DMS153 (cell line): Measurements from ENCODE around the gene HS6ST3.
"Not testable (repeated sequence)": the region's sequence is repeated elsewhere in the genome, so short reads cannot be mapped to it uniquely, and the experiment has no call there.

Experiments used
- DNase-seq: peaks from one replicate; lab custom pipeline; 2025; lab: John Stamatoyannopoulos, UW

Gene HS6ST3

DNA sequence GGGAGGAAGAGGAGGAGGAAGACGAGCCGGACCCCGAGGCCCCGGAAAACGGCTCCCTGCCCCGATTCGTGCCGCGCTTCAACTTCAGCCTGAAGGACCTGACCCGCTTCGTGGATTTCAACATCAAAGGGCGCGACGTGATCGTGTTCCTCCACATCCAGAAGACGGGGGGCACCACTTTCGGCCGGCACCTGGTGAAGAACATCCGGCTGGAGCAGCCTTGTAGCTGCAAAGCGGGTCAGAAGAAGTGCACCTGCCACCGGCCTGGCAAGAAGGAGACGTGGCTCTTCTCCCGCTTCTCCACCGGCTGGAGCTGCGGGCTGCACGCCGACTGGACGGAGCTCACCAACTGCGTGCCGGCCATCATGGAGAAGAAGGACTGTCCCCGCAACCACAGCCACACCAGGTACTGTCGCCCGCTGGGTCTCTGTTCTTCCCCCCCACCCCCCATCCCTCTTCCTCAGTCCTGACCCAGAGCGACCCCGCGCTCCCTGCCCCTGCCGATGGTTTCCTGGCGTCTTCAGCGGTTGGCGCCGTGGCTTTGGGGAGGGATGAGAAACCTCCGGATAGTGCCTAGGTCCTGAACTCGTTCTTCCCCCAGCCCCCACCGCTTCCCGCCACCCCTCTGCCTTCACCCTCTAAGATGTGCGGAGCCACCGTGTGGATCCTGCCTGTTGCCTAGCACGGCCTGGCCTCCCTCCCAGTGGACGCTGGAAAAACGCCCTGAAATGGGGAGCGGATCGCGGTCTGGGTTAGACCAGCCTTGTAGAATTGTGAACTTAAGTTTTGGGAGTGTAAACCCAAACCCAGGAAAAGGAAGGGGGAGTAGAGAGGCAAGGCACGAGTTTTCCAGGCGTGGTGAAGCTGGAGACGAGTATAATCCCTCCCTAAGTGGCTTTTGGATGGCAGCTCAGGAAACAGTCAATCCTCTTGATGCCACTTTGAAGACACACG lies 1.5 kb downstream of the HS6ST3 start:
- peak; percentile 28 for DNase-seq

DNA sequence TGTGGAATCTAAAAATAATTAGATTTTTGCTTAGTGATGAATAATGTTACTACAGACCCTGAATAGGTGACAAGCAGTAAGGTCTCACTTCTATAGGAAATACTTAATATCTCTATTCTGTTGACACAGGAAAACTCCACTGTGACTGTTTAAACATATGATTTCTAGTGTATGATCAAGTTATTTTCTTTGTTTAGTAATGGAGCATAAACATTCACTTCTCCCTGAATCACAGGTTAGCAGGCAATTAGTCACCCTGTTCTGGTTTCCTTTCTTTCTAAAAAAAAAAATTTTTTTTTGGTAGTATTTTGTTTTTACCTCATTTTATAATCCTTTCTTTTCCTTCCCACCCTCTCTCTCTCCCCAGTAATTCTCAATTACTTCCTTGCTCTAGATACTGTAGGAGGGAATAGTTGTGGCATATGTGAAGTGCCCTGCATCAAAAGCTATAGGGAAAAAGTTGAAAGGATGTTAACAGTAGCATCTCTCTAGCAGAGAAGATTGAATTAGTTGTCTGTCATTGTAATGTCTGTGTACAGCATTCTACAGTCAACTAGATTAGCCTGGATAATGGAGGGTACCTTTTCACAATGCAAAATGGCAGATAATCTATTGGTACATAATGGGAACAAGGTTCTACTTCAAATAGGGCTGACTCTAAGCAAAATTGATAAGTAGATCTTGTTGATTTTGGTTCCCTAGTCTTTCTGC lies 3.5 kb downstream of the HS6ST3 start:
- no peak for DNase-seq

DNA sequence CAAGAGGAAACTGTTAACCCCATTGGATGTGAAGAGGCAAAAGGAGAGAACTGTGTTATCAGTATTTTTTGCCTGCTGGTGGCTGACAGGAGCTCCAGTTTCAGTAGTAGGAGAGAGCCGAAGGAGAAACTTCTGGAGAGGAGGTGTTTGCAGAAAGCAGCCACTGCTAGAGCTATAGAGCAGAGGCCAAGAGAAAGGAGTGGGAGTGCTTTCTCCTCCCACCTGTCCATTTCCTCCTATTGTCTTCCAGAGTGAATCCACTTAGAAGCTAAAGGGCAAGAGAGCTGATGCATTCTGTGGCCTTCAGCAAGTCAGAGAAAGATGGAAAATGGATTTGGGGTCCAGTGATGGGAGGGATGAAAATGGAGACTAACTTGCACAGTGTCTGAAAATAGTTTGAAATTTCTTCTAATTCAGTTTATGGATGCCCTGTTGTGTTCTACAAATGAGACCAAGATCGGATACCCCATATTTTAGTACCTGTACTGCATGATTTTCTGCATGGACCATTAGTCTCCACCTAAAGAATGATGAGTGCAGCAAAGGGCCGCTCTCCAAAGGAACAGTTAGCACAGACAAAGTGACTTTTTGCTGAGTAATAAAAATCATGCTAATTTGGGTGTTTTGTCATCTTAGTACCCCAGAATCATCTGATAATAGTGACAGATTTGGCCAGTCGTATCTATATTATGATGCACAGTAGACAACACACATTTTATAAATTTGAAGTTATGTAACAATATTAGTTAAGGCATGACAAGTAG lies 10.7 kb downstream of the HS6ST3 start:
- DNase-seq: no peak

DNA sequence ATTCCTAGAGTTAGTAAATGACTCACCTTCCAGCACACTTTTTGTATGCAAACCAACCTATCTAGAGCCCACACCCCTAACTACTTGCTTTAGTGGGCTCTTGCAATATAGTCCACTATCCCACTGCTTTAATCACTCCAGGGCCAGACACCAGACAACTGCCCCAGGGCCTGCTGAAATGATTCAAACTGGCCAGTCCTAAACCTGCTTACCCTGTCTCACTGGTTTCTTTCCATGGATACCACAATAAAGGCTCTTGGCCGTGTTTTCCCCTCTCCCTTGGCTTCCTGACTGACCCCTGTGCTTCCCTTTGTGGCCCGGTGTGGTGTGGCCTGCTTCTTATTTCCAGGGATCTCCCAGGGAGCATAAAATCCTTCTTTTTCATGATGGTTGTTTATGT lies 14.6 kb downstream of the HS6ST3 start:
- no peak for DNase-seq

DNA sequence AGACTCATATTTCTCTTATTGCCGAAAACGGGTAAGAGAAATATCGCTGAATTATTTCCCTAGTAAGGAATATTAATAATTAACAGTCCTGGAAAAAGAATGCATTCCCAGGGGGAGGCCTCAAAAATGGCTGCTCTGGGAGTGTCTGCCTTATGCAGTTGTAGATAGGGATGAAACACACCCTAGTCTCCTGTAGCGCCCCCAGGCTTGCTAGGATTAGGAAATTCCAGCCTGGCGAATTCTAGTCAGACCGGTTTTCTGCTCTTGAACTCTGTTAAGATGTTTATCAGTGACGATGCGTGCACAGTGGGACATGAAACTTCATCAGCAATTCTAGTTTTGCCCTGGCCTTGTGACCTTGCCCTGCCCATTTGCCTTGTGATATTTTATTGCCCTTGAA lies 18.2 kb downstream of the HS6ST3 start:
- not testable (repeated sequence) for DNase-seq

DNA sequence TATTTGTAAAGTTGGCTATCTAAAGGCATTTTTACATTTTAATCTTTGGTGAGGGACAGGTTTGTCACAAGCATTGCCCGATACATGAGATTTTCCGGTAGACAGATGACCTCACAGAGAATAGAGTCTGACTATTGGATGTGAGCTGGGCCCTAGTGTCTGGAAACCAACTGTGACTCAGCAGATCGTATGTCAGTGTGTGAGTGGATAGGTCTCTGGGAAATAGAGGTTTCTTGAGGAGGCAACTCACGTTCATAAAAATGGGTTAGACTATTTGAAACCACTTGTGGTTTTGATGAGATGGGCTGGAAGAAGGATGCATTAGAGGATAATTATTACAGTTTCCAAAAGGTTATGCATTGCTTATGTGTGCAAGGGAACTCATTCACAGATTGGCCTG lies 19.2 kb downstream of the HS6ST3 start:
- no peak for DNase-seq

DNA sequence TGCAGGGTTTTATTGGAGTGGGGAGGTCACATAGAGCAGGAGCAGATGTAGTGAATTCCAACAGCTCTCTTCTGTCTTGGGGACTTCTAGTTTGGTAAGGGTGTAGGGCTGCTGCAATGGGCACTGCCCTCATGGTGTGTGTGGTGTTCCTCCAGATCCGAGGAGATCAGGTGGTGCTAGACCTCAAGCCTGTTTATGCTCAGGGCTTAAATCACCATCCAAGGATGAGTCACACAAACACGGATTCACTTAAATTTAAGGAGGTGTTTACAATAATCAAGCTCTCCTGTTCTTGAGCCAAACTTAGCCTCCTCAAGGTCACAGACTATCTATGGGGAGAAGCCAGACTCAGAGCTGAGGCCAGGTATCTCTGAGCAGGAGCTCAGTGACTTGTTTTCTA lies 23.0 kb downstream of the HS6ST3 start:
- DNase-seq: no peak

DNA sequence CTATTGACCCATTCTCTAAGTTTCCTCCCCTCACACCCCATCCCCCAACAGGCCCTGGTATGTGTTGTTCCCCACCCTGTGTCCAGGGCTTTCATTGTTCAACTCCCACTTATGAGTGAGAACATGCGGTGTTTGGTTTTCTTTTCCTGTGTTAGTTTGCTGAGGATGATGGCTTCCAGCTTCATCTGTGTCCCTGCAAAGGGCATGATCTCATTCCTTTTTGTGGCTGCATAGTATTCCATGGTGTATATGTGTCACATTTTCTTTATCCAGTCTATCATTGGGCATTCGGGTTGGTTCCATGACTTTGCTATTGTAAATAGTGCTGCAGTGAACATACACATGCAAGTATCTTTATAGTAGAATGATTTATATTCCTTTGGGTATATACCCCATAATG lies 25.5 kb downstream of the HS6ST3 start:
- not testable (repeated sequence) for DNase-seq

DNA sequence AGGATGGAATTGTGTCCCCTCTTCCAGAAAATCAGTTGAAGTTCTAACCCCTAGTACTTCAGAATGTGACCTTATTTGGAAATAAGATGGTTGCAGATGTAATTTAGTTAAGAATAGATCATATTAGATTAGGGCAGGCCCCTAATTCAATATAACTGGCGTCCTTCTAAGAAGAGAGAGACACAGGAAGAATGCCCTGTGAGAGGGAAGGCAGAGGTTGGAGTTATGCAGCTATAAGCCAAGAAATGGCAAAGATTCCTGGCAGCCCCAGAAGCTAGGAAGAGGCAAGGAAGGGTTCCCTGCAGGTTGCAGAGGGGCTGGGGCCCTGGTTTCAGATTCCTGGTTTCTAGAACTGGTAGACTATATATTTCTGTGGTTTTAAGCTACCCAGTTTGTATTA lies 30.0 kb downstream of the HS6ST3 start:
- no peak for DNase-seq

DNA sequence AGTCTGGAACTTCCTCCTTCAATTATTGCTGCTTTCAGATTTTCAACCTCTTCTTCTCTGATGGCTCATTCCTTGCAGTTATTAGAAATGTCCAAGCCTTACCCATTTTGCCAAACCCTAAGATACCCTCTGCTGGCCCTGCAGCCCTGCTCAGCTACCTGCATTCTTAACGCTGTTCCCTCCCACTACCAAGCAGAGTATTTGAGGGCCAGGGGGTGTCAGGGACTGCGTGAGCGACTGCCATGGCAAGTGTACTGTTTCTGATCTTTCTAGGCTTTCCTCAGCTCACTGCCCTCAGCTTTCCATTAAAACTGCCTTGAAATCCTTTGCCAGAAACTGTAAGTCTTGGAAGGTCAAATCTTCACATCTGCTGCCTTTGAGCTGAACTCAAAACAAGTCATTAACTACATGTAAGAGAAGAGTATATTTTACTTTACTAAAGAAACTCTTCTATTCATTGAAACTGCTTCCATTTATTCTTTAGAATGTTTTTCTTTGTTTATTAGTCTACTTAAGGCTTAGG lies 41.0 kb downstream of the HS6ST3 start:
- DNase-seq: no peak

DNA sequence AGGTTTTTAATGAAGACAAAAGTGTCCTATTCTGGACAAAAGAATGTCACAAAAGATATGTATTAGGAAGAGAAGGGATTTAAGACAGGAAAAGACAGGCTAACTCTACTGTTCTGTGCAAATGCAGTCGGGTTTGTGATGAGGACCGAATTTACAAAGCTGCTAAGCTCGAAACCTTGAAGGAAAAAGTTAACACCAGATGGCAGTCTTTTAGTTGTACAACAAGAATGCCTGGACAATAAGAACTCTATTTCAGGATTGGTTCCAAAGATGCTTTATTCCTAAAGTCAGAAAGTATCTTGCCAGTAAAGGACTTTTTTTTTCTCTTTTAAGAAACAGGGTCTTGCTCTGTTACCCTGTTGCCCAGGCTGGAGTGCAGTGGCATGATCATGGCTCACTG lies 51.1 kb downstream of the HS6ST3 start:
- peak; percentile 0 for DNase-seq

DNA sequence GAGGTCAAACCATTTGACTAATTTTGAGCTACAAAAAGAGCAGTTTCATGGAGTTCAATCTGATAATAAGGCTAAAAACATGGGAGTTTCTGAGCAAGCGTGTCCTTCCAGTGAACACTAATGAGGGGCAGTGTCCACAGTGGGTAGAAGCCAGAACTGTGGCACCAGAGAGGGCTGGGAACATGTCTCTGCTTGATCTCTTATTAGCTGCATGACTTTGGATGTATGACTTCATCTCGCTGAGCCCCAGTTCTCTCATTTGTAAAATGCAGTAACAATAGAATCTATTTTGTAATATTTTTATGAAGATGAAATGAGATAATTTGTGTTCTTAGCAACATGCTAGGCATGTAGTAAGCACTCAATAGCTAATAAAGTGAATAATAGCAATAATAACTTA lies 69.8 kb downstream of the HS6ST3 start:
- DNase-seq: no peak

DNA sequence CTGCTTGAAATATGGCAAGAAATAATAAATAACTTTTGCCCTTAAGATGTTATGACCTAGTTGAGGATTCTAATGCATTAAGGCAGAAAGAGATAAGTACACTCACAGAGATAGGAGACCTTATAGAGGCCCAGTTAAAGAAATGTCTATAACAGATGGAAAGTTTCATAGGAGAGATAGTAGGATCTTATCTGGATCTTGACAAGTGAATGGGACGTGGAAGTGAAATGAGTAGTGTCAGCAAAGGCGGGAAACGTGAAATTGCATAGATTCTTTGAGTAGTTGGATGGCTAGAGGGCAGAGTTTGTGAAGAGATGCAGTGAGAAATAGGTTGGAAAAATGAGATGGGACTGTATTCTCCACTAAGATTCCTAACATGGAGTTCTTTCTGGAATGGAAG lies 71.2 kb downstream of the HS6ST3 start:
- no peak for DNase-seq

DNA sequence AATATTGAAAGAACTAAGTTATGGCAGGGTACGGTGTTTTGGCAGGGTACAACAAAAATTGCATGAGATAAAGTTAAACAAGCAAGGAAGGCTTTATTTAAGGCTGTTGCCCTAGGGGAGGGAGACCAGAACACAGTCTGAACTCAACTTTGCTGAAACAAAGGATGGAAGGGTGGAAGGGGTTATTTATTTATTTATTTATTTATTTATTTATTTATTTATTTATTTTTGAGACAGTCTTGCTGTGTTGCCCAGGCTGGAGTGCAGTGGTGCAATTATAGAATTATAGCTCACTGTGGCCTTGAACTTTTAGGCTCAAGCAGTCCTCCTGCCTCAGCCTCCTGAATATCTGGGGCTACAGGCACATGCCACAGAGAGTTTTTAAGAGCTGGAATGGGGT lies 75.9 kb downstream of the HS6ST3 start:
- DNase-seq: no peak

DNA sequence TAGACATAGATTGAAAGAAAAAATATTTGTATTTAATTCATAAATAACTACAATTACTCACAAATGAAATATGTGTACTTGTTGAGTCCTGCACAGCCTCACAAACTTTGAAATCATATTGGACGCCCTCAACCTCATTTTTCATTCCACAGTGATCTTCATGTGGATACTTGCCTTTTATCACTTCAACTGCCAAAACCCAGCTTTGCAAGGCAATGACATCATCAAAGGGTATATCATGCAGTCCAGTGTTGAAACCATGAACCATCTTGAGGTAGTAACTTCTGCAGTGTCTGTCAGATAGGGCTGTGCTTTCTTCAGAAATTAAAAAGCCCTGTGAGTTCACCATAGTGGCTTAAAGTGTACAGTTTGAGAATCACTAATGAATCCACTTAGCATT lies 82.2 kb downstream of the HS6ST3 start:
- DNase-seq: no peak

DNA sequence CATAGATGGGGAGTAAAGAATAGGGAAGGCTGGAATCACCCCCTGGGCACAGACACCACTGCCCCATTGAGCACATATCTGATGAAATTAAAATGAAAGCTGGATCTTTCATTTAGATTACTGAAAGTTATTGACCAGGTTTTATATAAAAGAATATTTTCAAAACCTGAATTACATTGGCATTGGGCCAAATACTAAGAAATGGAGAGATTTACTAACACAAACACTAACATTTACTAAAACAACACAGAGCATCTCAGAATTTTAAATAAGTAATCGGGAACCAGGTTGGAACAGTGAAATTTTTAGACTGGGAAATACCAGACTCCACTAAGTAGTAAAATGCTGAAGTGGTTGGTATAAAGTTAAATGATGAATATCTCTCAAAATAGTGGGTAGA lies 88.9 kb downstream of the HS6ST3 start:
- DNase-seq: no peak

DNA sequence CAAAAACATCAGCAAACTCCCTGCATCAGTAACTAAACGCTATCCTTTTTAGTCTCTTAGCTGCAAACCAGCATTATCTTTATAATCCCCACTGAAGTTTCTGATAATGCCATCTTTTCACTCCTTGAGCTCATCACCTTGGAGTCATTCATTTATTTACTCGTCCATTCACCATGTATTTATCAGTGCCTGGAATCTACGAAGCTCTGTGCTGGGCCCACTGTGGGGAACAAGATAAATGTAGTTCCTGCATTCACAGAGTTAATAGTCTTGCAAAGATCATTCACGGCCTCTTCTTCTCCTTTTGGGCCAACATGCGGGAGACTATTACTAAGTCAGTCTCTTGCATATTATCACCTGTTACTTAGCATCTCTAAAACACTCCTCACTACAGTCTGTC lies 89.4 kb downstream of the HS6ST3 start:
- no peak for DNase-seq

DNA sequence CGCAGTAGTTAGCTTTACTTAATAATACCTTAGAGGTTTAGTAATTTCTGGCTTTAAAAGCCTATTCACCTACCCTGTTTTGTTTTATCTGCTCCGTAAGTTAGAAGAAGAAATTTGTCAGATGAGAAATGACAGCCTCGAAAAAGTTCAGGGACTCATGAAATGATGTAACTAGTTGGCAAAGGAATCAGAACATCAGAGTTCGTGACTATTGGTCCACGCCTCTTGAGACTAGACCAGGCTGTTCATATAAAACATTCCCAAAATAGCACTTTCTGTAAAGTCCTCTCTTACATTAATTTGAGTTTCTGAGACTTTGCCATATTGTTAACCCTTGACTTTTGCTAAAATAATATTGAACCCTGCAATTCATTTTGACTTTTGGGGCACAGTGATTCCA lies 92.0 kb downstream of the HS6ST3 start:
- DNase-seq: no peak

DNA sequence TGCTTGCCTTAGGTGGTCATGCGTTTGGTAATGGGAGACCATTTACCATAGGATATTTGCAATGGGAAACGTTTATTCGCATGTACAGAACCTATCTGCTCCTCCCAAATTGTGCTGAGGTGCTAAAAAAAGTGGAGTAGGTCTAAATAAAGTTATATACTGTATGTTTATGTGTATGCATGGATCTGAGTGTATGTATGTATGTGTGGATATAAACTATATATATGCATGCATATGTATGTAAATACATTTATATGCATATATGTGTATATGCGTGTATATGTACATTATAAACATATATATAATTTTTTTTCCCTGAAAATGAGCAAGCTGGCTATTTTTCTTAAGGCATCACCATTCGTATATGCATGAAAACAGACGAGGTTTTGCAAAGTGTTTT lies 95.9 kb downstream of the HS6ST3 start:
- no peak for DNase-seq

DNA sequence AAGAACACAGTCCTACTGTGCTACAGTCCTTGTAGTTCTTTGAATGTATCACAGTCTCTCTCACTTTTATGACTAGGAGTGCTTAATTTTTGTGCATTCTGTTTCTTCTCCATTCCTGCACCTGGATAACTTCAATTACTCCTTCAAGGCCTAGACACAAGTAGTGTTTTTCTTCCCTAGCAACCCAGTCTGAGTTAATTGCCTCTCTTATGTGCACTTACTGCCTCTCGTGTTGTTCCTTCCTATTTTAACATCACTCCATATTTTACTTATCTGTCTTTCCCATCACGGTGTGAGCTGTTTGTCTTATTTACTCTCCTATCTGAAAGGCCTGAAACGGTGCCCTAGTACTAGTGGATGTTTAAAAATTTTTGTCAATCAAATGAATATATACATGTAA lies 101.5 kb downstream of the HS6ST3 start:
- no peak for DNase-seq

DNA sequence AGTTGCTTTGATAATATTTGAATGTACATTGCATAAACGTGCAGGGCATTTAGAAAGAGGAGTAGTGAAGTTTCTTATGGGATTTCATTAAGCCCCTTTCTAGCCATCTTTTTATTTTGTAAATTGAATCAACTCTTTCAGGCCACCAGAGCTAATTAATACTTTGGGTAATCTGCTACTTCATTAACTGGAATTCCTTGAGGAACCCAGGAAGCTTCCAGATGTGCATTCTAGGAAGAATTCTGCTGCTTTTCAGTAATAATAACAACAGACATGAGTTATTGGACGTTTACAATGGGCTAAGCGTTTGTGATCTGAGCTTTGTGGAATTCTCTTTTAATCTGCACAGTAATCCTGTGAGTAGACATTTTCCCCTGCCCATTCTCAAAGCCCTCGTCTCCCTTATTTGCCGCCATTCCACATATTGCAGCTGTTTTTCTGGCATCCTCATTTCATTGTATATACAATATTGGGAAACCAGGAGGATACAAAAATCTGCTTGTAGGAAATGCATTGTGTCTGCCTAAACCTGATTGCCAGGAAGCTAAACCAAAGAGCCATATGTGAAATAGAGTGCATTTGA lies 103.9 kb downstream of the HS6ST3 start:
- DNase-seq: no peak

DNA sequence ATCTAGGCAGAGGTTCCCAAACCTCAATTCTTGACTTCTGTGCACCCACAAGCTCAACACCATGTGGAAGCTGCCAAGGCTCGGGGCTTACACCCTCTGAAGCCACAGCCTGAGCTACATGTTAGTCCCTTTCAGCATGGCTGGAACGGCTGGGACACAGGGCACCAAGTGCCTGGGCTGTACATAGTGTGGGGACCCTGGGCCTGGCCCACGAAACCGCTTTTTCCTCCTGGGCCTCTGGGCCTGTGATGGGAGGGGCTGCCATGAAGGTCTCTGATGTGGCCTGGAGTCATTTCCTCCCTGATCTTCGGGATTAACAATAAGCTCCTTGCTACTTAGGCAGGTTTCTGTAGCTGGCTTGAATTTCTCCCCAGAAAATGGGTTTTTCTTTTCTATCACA lies 108.1 kb downstream of the HS6ST3 start:
- no peak for DNase-seq
